HG02884 (cell line): Measurements from ENCODE around the gene S1PR5.
"Not testable (repeated sequence)": the region's sequence is repeated elsewhere in the genome, so short reads cannot be mapped to it uniquely, and the experiment has no call there.

Experiments used
- ATAC-seq: cut with Tn5 transposase; IDR thresholded peaks from one replicate; pipeline ENCODE4 v1.9.1; 2021; ENCODE audit warnings: mild to moderate bottlenecking, moderate library complexity; ENCODE audit not compliant: unreplicated experiment

Gene S1PR5

GRCh38 chr19:10544753-10545251 lies 27.6 kb upstream of the S1PR5 start:
- no peak for ATAC-seq

GRCh38 chr19:10544242-10544752 lies 27.1 kb upstream of the S1PR5 start:
- ATAC-seq = no peak

GRCh38 chr19:10543420-10544241 lies 26.4 kb upstream of the S1PR5 start, which contains the start of gene ATG4D:
TSS of gene ATG4D (plus strand) at chr19:10543904. CDS start at chr19:10544091, 187 bp downstream.
- no peak for ATAC-seq

GRCh38 chr19:10543059-10543419 lies 25.8 kb upstream of the S1PR5 start:
- no peak for ATAC-seq

GRCh38 chr19:10539016-10539415 lies 21.8 kb upstream of the S1PR5 start:
- not testable (repeated sequence) for ATAC-seq

GRCh38 chr19:10538204-10538983 lies 21.1 kb upstream of the S1PR5 start:
- ATAC-seq = no peak

- no peak for ATAC-seq
Observed at GRCh38 chr19:10537668-10538067, 20.4 kb upstream of the S1PR5 start.

GRCh38 chr19:10535613-10536012 lies 18.4 kb upstream of the S1PR5 start:
- no peak for ATAC-seq

GRCh38 chr19:10533646-10534386 lies 16.6 kb upstream of the S1PR5 start:
- no peak for ATAC-seq

- ATAC-seq = no peak
Observed at GRCh38 chr19:10532457-10532856, 15.2 kb upstream of the S1PR5 start.

GRCh38 chr19:10526887-10527286 lies 9.6 kb upstream of the S1PR5 start:
- not testable (repeated sequence) for ATAC-seq

- ATAC-seq = no peak
Observed at GRCh38 chr19:10525636-10526035, 8.4 kb upstream of the S1PR5 start.

- ATAC-seq = no peak
Observed at GRCh38 chr19:10523135-10523636, 5.9 kb upstream of the S1PR5 start.

- ATAC-seq = no peak
Observed at GRCh38 chr19:10521461-10522171, 4.4 kb upstream of the S1PR5 start.

GRCh38 chr19:10520652-10521318 lies 3.5 kb upstream of the S1PR5 start:
- ATAC-seq = no peak

GRCh38 chr19:10519421-10519820 lies 2.2 kb upstream of the S1PR5 start:
- no peak for ATAC-seq

GRCh38 chr19:10518444-10519361 lies 1.5 kb upstream of the S1PR5 start:
- ATAC-seq = no peak

- ATAC-seq = no peak
Observed at GRCh38 chr19:10517760-10518443, 655 bp upstream of the S1PR5 start.
